ENCODE results near the gene RBSN.

Gene RBSN

DNA sequence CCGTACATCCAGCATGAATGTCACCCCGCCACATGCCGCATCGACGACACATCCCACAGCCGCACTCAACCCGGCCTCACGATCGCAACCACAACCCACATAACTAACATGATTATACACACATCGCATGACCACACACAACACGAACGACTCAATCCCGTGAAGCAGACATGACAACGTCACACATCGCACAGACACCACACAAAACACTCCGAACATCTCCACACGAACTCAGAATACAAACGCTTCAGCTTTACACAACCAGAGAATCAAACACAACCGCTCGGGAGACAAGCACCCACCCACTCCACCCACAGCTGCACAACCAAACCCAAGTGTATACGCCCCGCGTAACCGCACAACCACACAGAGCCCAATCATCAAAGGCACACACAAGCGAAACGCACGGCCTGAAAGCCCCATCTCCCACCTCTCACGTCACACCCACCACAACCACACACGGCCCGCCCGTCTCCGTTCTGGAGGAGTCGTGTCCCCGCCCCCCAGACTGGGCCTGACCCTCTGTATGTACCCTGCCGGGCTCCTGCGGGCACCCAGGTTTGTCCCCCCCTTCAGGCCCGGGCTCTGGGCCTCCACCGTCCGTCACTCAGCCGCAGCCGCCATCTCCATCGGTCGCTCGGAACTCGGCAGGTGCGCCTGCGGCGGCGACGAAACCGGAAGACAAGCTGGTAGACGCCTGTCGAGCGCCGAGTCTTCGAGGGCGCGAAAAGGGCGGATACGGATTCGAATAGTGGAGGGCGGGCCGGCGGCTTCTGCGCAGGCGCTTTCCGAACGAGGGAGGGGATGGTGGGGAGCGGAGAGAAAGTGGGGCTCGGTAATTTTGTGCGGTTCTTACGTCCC is at the start of gene RBSN (continued):
- TF ChIP-seq ZSCAN23 (tag by site-specific recombination; IDR thresholded peaks at IDR 0.05) (peak; percentile 70; the same call in 1 of the 2 replicates), MYNN (tag by site-specific recombination; IDR thresholded peaks at IDR 0.05; ENCODE audit: borderline replicate concordance) (0 out of 2 replicates have a peak, but pooled peaks have one; percentile 30), ZBTB11 (tag by site-specific recombination; conservative IDR thresholded peaks at IDR 0.05; ENCODE audit: low read depth) (peak; percentile 80; the same call in 1 of the 2 replicates), ZNF747 (tag by site-specific recombination; IDR thresholded peaks at IDR 0.05) (no peak), KLF8 (tag by site-specific recombination; IDR thresholded peaks at IDR 0.05) (peak; percentile 99), ZNF548 (tag by site-specific recombination; IDR thresholded peaks at IDR 0.05) (peak; percentile 47; the same call in 1 of the 2 replicates), KLF1 (tag by site-specific recombination; IDR thresholded peaks at IDR 0.05) (peak; percentile 94), ZNF580 (tag by site-specific recombination; IDR thresholded peaks at IDR 0.05) (peak; percentile 100), MZF1 (tag by site-specific recombination; IDR thresholded peaks at IDR 0.05; ENCODE audit: borderline replicate concordance) (peak; percentile 86; the same call in 1 of the 2 replicates), ZNF266 (tag by site-specific recombination; IDR thresholded peaks at IDR 0.05; ENCODE audit: low read depth) (no peak), ZNF837 (tag by site-specific recombination; IDR thresholded peaks at IDR 0.05) (peak; percentile 38; the same call in 1 of the 2 replicates), GLI4 (tag by site-specific recombination; IDR thresholded peaks at IDR 0.05) (0 out of 2 replicates have a peak, but pooled peaks have one; percentile 63), ZNF121 (tag by site-specific recombination; IDR thresholded peaks at IDR 0.05) (peak; percentile 24; the same call in 1 of the 2 replicates), ZNF501 (tag by site-specific recombination; IDR thresholded peaks at IDR 0.05) (peak; percentile 99), GLIS1 (tag by site-specific recombination; IDR thresholded peaks at IDR 0.05) (peak; percentile 31; the same call in 1 of the 2 replicates), ZNF629 (tag by site-specific recombination; IDR thresholded peaks at IDR 0.05) (peak; percentile 95), ZNF239 (tag by site-specific recombination; IDR thresholded peaks at IDR 0.05) (peak; percentile 63; the same call in 1 of the 2 replicates), ZNF391 (tag by site-specific recombination; IDR thresholded peaks at IDR 0.05; ENCODE audit: borderline replicate concordance, low read depth) (peak; percentile 83), SP2 (tag by site-specific recombination; IDR thresholded peaks at IDR 0.05) (peak; percentile 99)
- TF ChIP-seq, protein P1, sequence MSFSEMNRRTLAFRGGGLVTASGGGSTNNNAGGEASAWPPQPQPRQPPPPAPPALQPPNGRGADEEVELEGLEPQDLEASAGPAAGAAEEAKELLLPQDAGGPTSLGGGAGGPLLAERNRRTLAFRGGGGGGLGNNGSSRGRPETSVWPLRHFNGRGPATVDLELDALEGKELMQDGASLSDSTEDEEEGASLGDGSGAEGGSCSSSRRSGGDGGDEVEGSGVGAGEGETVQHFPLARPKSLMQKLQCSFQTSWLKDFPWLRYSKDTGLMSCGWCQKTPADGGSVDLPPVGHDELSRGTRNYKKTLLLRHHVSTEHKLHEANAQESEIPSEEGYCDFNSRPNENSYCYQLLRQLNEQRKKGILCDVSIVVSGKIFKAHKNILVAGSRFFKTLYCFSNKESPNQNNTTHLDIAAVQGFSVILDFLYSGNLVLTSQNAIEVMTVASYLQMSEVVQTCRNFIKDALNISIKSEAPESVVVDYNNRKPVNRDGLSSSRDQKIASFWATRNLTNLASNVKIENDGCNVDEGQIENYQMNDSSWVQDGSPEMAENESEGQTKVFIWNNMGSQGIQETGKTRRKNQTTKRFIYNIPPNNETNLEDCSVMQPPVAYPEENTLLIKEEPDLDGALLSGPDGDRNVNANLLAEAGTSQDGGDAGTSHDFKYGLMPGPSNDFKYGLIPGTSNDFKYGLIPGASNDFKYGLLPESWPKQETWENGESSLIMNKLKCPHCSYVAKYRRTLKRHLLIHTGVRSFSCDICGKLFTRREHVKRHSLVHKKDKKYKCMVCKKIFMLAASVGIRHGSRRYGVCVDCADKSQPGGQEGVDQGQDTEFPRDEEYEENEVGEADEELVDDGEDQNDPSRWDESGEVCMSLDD (tag by site-specific recombination; IDR thresholded peaks at IDR 0.05), result peak; percentile 58
- TF ChIP-seq, protein P2, sequence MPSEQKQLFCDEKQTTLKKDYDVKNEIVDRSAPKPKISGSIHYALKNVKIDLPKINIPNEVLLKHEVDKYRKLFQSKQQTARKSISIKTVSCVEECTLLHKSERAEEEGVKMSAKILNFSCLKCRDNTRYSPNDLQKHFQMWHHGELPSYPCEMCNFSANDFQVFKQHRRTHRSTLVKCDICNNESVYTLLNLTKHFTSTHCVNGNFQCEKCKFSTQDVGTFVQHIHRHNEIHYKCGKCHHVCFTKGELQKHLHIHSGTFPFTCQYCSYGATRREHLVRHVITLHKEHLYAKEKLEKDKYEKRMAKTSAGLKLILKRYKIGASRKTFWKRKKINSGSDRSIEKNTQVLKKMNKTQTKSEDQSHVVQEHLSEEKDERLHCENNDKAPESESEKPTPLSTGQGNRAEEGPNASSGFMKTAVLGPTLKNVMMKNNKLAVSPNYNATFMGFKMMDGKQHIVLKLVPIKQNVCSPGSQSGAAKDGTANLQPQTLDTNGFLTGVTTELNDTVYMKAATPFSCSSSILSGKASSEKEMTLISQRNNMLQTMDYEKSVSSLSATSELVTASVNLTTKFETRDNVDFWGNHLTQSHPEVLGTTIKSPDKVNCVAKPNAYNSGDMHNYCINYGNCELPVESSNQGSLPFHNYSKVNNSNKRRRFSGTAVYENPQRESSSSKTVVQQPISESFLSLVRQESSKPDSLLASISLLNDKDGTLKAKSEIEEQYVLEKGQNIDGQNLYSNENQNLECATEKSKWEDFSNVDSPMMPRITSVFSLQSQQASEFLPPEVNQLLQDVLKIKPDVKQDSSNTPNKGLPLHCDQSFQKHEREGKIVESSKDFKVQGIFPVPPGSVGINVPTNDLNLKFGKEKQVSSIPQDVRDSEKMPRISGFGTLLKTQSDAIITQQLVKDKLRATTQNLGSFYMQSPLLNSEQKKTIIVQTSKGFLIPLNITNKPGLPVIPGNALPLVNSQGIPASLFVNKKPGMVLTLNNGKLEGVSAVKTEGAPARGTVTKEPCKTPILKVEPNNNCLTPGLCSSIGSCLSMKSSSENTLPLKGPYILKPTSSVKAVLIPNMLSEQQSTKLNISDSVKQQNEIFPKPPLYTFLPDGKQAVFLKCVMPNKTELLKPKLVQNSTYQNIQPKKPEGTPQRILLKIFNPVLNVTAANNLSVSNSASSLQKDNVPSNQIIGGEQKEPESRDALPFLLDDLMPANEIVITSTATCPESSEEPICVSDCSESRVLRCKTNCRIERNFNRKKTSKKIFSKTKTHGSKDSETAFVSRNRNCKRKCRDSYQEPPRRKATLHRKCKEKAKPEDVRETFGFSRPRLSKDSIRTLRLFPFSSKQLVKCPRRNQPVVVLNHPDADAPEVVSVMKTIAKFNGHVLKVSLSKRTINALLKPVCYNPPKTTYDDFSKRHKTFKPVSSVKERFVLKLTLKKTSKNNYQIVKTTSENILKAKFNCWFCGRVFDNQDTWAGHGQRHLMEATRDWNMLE (tag by site-specific recombination; conservative IDR thresholded peaks at IDR 0.05; ENCODE audit: low read depth), result peak; percentile 100

Measured in HEK293 (cell line).